Activated CD8-positive, alpha-beta T cell treated with anti-CD3 and anti-CD28 coated beads for 36 hours (primary cell): ENCODE data around the gene LRWD1. TPM values are rescaled to one million over a fixed set of nuclear protein-coding genes. Genes with fewer than 3 reads are reported as not detected.
A peak's percentile ranks its signal among the peaks of the same experiment; 100 is the strongest.

Source experiments
- ATAC-seq: fragments of 200-7000 bp; cut with Tn5 transposase; one replicate; pipeline ENCODE4 v1.10.0; 2021; ENCODE audit warnings: mild to moderate bottlenecking, moderate library complexity
- CTCF ChIA-PET: fragments of 350-600 bp; sonication (Branson Sonifier 250); formaldehyde crosslinking; loops from one replicate; lab custom pipeline; 2021; ENCODE audit warnings: antibody characterized with exemption; lab: Charles Lee
- POLR2A ChIA-PET: fragments of 350-600 bp; sonication (Branson Sonifier 250); formaldehyde crosslinking; loops from one replicate; lab custom pipeline; 2021; ENCODE audit warnings: antibody characterized with exemption; lab: Charles Lee
- DNase-seq: peaks from one replicate; pipeline ENCODE4 v3.0.0-alpha.2; 2020
- H3K27ac Mint-ChIP-seq: one replicate; pipeline ENCODE4 v1.8.0; 2021; ENCODE audit warnings: mild to moderate bottlenecking, mixed read lengths
- H3K27me3 Mint-ChIP-seq: one replicate; pipeline ENCODE4 v1.8.0; 2021; ENCODE audit warnings: mixed read lengths
- H3K36me3 Mint-ChIP-seq: one replicate; pipeline ENCODE4 v1.8.0; 2021; ENCODE audit warnings: low read depth, mixed read lengths
- H3K4me1 Mint-ChIP-seq: one replicate; pipeline ENCODE4 v1.8.0; 2021; ENCODE audit warnings: low read depth, mixed read lengths
- H3K4me3 Mint-ChIP-seq: one replicate; pipeline ENCODE4 v1.8.0; 2021; ENCODE audit warnings: mild to moderate bottlenecking, moderate library complexity, mixed read lengths
- H3K9me3 Mint-ChIP-seq: one replicate; pipeline ENCODE4 v1.8.0; 2021; ENCODE audit warnings: mixed read lengths
- CTCF ChIP-seq: fragments of 200-600 bp; IDR thresholded peaks from one replicate; pipeline ENCODE4 v1.8.0; 2022; ENCODE audit warnings: antibody characterized with exemption, mild to moderate bottlenecking
- intact Hi-C: fragments of 100-400 bp; cut with micrococcal nuclease; formaldehyde crosslinking; loops from one replicate; pipeline ENCODE4 v1.10.0; 2022
- total RNA-seq, 2 experiments: library from RNA; stranded (reverse); gene quantifications; one replicate each; pipeline ENCODE4 v1.2.3, GENCODE V29; 2021

The LRWD1 gene
- total RNA-seq, 2 experiments from 2014 or later: 12.3 to 12.7 TPM

GRCh38 chr7:102446387-102447156, 18.2 kb upstream of the LRWD1 start:
- Mint-ChIP-seq H3K27ac (no peak overlapping the region), H3K27me3 (no peaks in the 10 kb centered on the region), H3K4me1 (peaks cover 4% of the 10 kb centered on the region), H3K36me3 (peaks cover 10% of the 10 kb centered on the region), H3K4me3 (no peak overlapping the region), H3K9me3 (no peaks in the 10 kb centered on the region)
- POLR2A ChIA-PET: no interaction called here
- DNase-seq (no peak), ATAC-seq (no peak)
- no peak for TF ChIP-seq CTCF
- CTCF ChIA-PET: no interaction called here
- intact Hi-C loops: no loop called here

- Mint-ChIP-seq H3K4me1 (peaks cover 4% of the 10 kb centered on the region), H3K36me3 (peaks cover 7% of the 10 kb centered on the region), H3K27ac (no peak overlapping the region), H3K27me3 (no peaks in the 10 kb centered on the region), H3K9me3 (no peaks in the 10 kb centered on the region), H3K4me3 (no peak overlapping the region)
- ChIA-PET CTCF (interaction anchor here (5.7 kb wide), 1 partner anchor 43 kb away, joined by 34 read pairs; no protein-coding TSS in a partner anchor), POLR2A (no interaction called here)
- intact Hi-C loops: no loop called here
- no peak for DNase-seq
- TF ChIP-seq CTCF: no peak
- no peak for ATAC-seq
Observed at GRCh38 chr7:102447311-102447710, 17.5 kb upstream of the LRWD1 start.

- CTCF ChIA-PET: interaction anchor here (1.1 to 5.7 kb wide), 5 partner anchors 10 to 45 kb away, joined by 4 to 34 read pairs (median 7); no protein-coding TSS in a partner anchor
- DNase-seq (no peak), ATAC-seq (no peak)
- peaks cover 4% of the 10 kb centered on the region for H3K4me1 Mint-ChIP-seq
- H3K4me3 Mint-ChIP-seq: no peak overlapping the region
- TF ChIP-seq CTCF: no peak
- H3K27me3 Mint-ChIP-seq: no peaks in the 10 kb centered on the region
- H3K36me3 Mint-ChIP-seq: peaks cover 7% of the 10 kb centered on the region
- H3K9me3 Mint-ChIP-seq: no peaks in the 10 kb centered on the region
- POLR2A ChIA-PET: interaction anchor here (1.5 kb wide), 1 partner anchor 15 kb away, joined by 3 read pairs; the partner anchor contains the start of gene ALKBH4
- intact Hi-C loops: no loop called here
- no peak overlapping the region for H3K27ac Mint-ChIP-seq
Observed at GRCh38 chr7:102449136-102449535, 15.6 kb upstream of the LRWD1 start.

- no peaks in the 10 kb centered on the region for H3K9me3 Mint-ChIP-seq
- peaks cover 4% of the 10 kb centered on the region for H3K4me1 Mint-ChIP-seq
- peak; percentile 84 for ATAC-seq
- intact Hi-C loops: loop anchor here (5.0 to 10.0 kb wide), 2 partner anchors 48 to 165 kb away; partner anchors contain the start of gene SH2B2
- POLR2A ChIA-PET: interaction anchor here (0.9 to 1.5 kb wide), 3 partner anchors 14 to 38 kb away, joined by 3 read pairs; partner anchors contain the start of gene ALKBH4
- no peak overlapping the region for H3K4me3 Mint-ChIP-seq
- H3K27me3 Mint-ChIP-seq: no peaks in the 10 kb centered on the region
- DNase-seq: peak; percentile 68
- H3K27ac Mint-ChIP-seq: no peak overlapping the region
- peak; percentile 44 for TF ChIP-seq CTCF
- H3K36me3 Mint-ChIP-seq: peaks cover 4% of the 10 kb centered on the region
- CTCF ChIA-PET: interaction anchor here (0.7 to 5.7 kb wide), 11 partner anchors 11 to 161 kb away, joined by 3 to 34 read pairs (median 5); no protein-coding TSS in a partner anchor
Observed at GRCh38 chr7:102450242-102450641, 14.5 kb upstream of the LRWD1 start.
